ENCODE measurements around the gene IRS2.

DNA sequence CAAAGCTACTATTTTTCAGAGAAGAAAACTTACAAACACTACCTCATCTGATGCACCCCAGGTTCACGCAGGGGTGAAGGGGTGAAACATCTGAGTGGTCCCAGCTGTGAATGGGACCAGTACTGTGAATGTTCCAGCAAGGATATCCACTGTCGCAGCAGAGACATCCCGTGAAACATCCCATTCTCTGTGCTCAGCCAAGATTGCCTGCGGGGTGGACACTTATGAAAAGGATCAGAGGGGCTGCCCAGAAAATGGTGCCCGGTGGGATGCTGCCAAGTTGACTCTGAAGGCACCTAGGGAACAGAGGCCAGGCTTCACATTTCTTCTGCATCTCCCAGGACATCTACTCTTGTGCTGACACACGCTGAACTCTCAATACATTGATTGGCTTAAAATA lies 15.9 kb downstream of the IRS2 start:
- TF ChIP-seq POLR2AphosphoS5 (IDR thresholded peaks at IDR 0.05; ENCODE audit: low read depth, low read length): no peak
- no peak for TF ChIP-seq POLR2A (IDR thresholded peaks at IDR 0.05; ENCODE audit: low read depth, low read length)
